ENCODE data around the gene AMIGO1.

- TF ChIP-seq EP300 (IDR thresholded peaks at IDR 0.05; ENCODE audit: borderline replicate concordance) (no peak), RAD21 (IDR thresholded peaks at IDR 0.05; ENCODE audit: low read depth) (peak; percentile 40; the same call in 1 of the 2 replicates), YY1 (IDR thresholded peaks at IDR 0.05; ENCODE audit: low read depth) (peak; percentile 54; the same call in 1 of the 2 replicates), TEAD4 (IDR thresholded peaks at IDR 0.05) (no peak)
These were observed 15.6 kb downstream of the AMIGO1 start, which contains the start of gene CYB561D1 for GRCh38 chr1:109493805-109494539.

All from Ishikawa (cell line).